Hematopoietic multipotent progenitor cell treated with erythropoietin and hydrocortisone succinate and interleukin-3 and kit ligand, for 15 days (in vitro differentiated cells): ENCODE measurements around the gene CDON.
"Not testable (repeated sequence)": the region's sequence is repeated elsewhere in the genome, so short reads cannot be mapped to it uniquely, and the experiment has no call there.

Source experiments
- DNase-seq: peaks from one replicate; pipeline ENCODE4 v3.0.0-alpha.2; 2015; ENCODE audit warnings: low spot score

CDON gene

GRCh38 chr11:126048197-126048596 lies 14.5 kb downstream of the CDON start:
- no peak for DNase-seq

- DNase-seq = no peak
These were observed 16.0 kb downstream of the CDON start for GRCh38 chr11:126046570-126047195.

GRCh38 chr11:126039485-126040271 lies 23.0 kb downstream of the CDON start:
- no peak for DNase-seq

- no peak for DNase-seq
These were observed 26.9 kb downstream of the CDON start for GRCh38 chr11:126035718-126036117.

- DNase-seq = no peak
These were observed 27.7 kb downstream of the CDON start for GRCh38 chr11:126034933-126035425.

DNA sequence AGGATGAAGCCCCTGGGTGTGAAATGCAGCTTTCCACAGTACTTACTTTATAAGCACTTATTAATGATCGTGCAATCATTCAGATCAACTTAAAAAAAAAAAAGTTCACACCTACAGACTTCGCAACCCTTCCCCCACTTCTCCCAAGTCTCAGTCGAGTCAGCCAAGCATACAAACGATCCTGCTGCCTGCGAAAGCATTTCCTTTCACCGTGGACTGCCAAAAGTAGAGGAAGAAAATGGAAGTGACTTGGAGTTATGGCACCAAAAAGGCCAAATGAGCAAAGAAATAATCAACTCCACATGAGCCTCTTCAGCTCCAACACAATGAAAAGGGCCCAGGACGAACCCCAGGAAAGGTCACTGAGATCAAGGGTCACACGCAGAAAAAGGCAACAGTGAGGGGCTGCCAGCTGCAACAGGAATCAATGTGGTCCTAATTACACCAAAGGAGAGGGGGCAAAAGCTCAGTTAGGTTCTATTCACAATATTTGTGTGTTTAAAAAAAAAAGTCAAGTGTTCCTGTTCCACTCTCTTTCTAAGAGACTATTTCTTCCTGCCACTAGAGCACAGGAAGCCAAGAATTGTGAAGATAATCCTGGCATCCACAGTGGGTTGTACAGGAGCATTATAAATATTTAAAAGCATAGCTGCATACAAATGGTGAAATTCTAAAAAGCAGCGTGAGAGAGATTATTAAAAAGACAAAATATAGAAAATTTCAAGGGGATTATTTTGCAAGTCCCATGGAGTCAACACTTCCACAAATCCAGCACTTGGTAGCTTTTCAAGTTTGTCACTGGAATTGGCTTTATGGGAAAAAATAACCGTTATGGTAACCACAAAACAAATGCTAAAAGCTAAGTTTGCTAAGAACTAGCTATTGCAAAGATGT lies 28.4 kb downstream of the CDON start:
- no peak for DNase-seq

GRCh38 chr11:126032375-126032774 lies 30.3 kb downstream of the CDON start:
- DNase-seq = no peak

DNA sequence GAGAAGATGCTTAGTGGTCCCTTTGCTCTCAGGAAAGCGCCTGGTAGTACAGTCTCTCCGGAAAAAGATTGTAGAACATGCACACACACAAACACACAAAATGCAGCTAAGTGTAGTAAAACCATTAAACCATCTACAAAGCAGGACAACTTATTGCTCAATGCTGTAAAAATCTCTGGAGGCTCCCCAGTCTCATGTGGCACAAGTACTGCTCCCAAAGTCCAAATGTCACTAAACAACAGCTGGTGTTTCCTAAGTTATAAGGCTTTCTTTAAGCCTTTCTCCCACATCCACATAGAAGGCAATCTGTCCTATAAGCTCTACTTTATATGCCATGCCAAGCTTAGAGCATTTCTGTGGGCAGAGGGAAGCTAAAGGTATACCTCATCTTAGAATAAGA lies 32.9 kb downstream of the CDON start:
- DNase-seq = no peak

DNA sequence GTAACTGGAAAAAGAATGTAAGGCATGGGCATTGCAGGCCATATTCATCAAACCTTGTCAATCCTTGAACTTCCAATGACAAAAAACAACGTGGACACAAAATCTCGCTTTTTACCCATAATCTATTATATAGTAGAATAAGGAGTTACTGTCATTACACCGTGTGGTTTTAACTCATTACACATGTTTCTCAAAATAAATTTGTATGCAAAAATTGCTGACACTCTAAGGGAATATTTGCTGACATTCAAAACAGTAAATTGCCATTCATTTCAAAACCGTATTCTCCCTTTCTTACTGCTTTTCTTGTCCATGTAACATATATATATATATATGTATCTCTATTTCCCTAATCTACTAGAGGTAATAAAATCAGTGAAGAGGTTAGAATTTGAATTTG lies 33.4 kb downstream of the CDON start:
- no peak for DNase-seq

DNA sequence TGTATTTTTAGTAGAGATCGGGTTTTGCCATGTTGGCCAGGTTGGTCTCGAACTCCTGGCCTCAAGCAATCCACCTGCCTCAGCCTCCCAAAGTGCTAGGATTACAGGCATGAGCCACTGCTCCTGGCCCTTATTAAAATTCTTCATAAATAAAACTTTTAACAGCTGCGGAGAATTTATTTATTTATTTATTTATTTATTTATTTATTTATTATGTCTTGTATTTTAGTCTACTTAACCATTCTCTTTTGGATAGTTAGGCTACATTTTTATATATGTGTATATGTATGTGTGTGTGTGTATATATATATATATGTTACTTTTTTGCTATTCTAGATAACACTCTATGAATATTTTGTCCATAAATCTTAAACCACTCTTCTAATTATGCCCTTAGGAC lies 34.1 kb downstream of the CDON start:
- not testable (repeated sequence) for DNase-seq

- DNase-seq = no peak
These were observed 36.1 kb downstream of the CDON start for GRCh38 chr11:126026579-126026978.

GRCh38 chr11:126025822-126026221 lies 36.8 kb downstream of the CDON start:
- no peak for DNase-seq

DNA sequence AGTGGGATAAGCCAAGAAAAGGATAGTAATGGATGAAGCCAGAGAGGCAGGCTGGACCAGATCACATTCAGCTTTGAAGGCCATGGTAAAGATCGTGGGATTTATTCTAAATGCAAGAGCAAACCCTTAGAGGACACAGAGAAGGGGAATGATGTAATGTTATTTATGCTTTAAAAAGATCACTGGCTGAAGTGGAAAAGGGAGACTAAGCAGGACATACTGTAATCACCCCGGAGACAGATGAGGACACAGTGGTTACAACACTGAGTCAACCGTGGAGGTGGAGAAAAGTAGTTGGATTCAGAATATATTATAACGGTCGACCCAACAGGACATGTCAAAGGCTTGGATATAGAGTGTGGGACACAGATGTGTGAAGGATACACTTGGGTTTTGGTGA lies 38.5 kb downstream of the CDON start:
- no peak for DNase-seq

DNA sequence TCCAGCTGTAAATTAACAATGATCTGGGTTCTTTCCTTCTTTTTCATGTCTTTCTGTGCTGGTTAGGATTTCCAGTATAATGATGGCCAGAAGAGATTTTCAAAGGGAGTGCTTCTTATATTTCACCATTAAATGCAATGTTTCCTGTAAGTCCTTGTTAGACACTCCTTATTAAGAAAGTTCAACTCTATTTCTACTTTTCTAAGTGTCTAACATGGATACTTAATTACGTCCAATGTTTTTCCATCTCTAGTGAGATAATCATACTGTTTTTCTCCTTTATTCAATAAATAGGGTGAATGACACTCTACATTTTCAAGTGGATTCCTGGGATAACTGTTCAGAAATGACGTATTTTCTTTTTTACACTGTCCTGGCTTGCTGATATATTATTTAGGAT lies 49.8 kb downstream of the CDON start:
- no peak for DNase-seq

DNA sequence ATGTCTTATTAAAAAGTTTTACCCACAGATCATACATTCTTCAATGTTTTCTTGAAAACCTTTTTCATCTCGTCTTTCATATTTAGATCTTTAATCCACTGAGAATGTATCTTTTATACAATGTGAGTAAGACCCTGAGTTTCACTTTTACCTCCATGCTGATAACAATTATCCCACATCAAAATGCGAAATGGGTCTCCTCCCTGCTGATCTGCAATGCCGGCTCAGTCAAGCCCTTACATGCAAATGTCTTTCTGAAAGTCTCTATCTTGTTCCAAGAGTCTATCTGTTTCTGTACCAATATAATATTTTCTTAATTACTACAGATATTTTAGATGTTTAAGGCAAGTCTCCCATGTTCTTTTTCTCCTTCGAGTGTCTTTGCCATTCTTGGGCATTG lies 50.9 kb downstream of the CDON start:
- no peak for DNase-seq

DNA sequence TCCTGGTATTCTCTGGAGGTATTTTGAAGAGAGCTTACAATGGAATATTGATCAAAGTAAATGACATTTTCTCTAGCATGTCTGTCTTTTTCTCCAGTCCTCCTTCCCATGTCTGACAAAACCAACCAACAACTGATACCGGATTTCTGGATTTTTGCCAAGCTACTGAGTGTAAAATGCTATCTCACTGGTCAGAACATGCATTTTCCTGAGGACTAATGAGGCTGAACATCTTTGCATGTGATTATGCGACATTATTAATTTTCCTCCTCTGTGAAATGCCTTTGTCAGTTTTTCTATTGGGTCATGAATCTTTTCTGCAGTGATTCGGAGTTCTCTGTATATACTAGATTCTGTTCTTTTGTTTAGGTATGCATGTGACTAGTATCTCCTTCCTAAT lies 51.4 kb downstream of the CDON start:
- no peak for DNase-seq

- DNase-seq = no peak
These were observed 53.7 kb downstream of the CDON start for GRCh38 chr11:126008956-126009355.

- no peak for DNase-seq
These were observed 55.4 kb downstream of the CDON start for GRCh38 chr11:126007238-126007637.

DNA sequence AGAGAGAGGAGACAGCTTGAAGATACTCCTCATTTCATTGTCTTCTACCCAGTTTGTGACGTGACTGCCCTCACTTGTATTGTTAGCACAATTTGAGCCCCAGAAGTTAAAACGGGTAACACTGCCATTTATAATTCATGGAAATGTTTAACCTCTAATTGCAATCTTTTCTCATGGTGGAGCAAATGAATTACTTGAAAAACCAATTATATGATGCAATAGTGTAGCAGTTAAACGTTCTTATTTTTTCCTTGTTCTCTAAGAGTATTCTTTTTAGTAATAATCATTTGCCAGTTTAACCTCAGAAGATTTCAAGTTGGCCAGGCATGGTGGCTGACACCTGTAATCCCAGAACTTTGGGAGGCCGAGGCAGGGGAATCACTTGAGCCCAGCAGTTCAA lies 56.6 kb downstream of the CDON start:
- no peak for DNase-seq

GRCh38 chr11:126002181-126002580 lies 60.5 kb downstream of the CDON start:
- no peak for DNase-seq

- no peak for DNase-seq
These were observed 63.3 kb downstream of the CDON start for GRCh38 chr11:125999234-125999880.

DNA sequence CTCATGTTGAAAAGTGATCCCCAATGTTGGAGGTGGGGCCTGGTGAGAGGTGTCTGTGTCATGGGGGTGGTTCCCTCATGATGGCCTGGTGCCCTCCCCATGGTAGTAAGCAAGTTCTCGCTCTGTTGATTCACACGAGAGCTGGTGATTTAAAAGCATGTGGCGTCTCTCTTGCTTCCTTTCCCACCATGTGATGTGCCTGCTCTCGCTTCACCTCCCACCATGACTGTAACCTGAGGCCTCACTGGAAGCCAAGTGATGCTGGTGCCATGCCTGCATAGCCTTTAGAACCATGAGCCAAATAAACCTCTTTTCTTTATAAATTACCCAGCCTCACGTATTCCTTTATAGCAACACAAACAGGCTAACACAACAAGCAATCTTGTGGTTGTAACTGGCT lies 64.4 kb downstream of the CDON start:
- no peak for DNase-seq
